22Rv1 (cell line): Measurements from ENCODE around the gene BASP1.

Experiments used
- CTCF ChIP-seq: fragments of 450-650 bp; IDR thresholded peaks from 2 replicates; pipeline ENCODE4 v1.5.1; 2017; ENCODE audit warnings: mild to moderate bottlenecking
- ZFX ChIP-seq: fragments of 450-650 bp; IDR thresholded peaks from 2 replicates; pipeline ENCODE4 v1.6.1; 2017; ENCODE audit warnings: antibody characterized with exemption, borderline replicate concordance

- TF ChIP-seq CTCF (no peak), ZFX (no peak)
Measured at GRCh38 chr5:17186256-17186655, 31.2 kb upstream of the BASP1 start.
